Measurements from ENCODE around the gene PRMT1. TPM values are rescaled to one million over a fixed set of nuclear protein-coding genes. Genes with fewer than 3 reads are reported as not detected.

The PRMT1 gene
- total and polyA plus RNA-seq, 2 of the 13 experiments (the other 11 are each of a cell fraction or from before 2014, with no cell fraction given) = 324 to 374 TPM

- 0 out of 2 replicates have a peak, but pooled peaks have one; percentile 0 for TF ChIP-seq USF2 (IDR thresholded peaks at IDR 0.05; ENCODE audit: low read depth, low read length)
- peak; percentile 11; the same call in 1 of the 2 replicates for TF ChIP-seq USF2 (CRISPR knock-in tag; IDR thresholded peaks at IDR 0.05; ENCODE audit: borderline replicate concordance)
- TF ChIP-seq, protein P1, sequence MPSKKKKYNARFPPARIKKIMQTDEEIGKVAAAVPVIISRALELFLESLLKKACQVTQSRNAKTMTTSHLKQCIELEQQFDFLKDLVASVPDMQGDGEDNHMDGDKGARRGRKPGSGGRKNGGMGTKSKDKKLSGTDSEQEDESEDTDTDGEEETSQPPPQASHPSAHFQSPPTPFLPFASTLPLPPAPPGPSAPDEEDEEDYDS (CRISPR knock-in tag; IDR thresholded peaks at IDR 0.05) = peak; percentile 98
- TF ChIP-seq E2F1 (CRISPR knock-in tag; IDR thresholded peaks at IDR 0.05) = peak; percentile 75; the same call in 1 of the 2 replicates
- TF ChIP-seq CHD2 (IDR thresholded peaks at IDR 0.05; ENCODE audit: low read depth, low read length) = peak; percentile 67
- peak; percentile 95 for TF ChIP-seq CREB1 (IDR thresholded peaks at IDR 0.05)
- peak; percentile 98 for TF ChIP-seq CREB1 (CRISPR knock-in tag; IDR thresholded peaks at IDR 0.05)
- TF ChIP-seq ZNF232 (CRISPR knock-in tag; IDR thresholded peaks at IDR 0.05; ENCODE audit: borderline replicate concordance) = no peak
- peak; percentile 97 for TF ChIP-seq SP2 (CRISPR knock-in tag; IDR thresholded peaks at IDR 0.05)
- TF ChIP-seq XRCC5 (optimal IDR thresholded peaks at IDR 0.05; ENCODE audit: low read length) = peak; percentile 18
- peak; percentile 69 for TF ChIP-seq HNRNPLL (IDR thresholded peaks at IDR 0.05; ENCODE audit: low read depth, low read length, poor library complexity, severe bottlenecking)
- no peak for TF ChIP-seq MAFF (IDR thresholded peaks at IDR 0.05; ENCODE audit: low read depth, low read length)
- TF ChIP-seq NFYC (CRISPR knock-in tag; IDR thresholded peaks at IDR 0.05) = peak; percentile 86
- TF ChIP-seq ATF1 (CRISPR knock-in tag; IDR thresholded peaks at IDR 0.05) = peak; percentile 95
- no peak for TF ChIP-seq TCF7 (IDR thresholded peaks at IDR 0.05; ENCODE audit: low read depth)
- no peak for TF ChIP-seq HMGA1 (CRISPR knock-in tag; conservative IDR thresholded peaks at IDR 0.05)
- no peak for TF ChIP-seq ZNF724P (CRISPR knock-in tag; IDR thresholded peaks at IDR 0.05; ENCODE audit: borderline replicate concordance)
- TF ChIP-seq GABPB1 (CRISPR knock-in tag; IDR thresholded peaks at IDR 0.05) = peak; percentile 4; the same call in 1 of the 2 replicates
- peak; percentile 62; the same call in 1 of the 2 replicates for TF ChIP-seq RFX5 (IDR thresholded peaks at IDR 0.05; ENCODE audit: low read depth, low read length)
- TF ChIP-seq MEIS1 (CRISPR knock-in tag; IDR thresholded peaks at IDR 0.05; ENCODE audit: borderline replicate concordance) = 0 out of 2 replicates have a peak, but pooled peaks have one; percentile 51
- TF ChIP-seq SP1 (IDR thresholded peaks at IDR 0.05) = peak; percentile 6
- TF ChIP-seq SP1 (CRISPR knock-in tag; IDR thresholded peaks at IDR 0.05) = peak; percentile 65
- TF ChIP-seq, protein P2, sequence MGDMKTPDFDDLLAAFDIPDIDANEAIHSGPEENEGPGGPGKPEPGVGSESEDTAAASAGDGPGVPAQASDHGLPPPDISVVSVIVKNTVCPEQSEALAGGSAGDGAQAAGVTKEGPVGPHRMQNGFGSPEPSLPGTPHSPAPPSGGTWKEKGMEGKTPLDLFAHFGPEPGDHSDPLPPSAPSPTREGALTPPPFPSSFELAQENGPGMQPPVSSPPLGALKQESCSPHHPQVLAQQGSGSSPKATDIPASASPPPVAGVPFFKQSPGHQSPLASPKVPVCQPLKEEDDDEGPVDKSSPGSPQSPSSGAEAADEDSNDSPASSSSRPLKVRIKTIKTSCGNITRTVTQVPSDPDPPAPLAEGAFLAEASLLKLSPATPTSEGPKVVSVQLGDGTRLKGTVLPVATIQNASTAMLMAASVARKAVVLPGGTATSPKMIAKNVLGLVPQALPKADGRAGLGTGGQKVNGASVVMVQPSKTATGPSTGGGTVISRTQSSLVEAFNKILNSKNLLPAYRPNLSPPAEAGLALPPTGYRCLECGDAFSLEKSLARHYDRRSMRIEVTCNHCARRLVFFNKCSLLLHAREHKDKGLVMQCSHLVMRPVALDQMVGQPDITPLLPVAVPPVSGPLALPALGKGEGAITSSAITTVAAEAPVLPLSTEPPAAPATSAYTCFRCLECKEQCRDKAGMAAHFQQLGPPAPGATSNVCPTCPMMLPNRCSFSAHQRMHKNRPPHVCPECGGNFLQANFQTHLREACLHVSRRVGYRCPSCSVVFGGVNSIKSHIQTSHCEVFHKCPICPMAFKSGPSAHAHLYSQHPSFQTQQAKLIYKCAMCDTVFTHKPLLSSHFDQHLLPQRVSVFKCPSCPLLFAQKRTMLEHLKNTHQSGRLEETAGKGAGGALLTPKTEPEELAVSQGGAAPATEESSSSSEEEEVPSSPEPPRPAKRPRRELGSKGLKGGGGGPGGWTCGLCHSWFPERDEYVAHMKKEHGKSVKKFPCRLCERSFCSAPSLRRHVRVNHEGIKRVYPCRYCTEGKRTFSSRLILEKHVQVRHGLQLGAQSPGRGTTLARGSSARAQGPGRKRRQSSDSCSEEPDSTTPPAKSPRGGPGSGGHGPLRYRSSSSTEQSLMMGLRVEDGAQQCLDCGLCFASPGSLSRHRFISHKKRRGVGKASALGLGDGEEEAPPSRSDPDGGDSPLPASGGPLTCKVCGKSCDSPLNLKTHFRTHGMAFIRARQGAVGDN (CRISPR knock-in tag; IDR thresholded peaks at IDR 0.05) = no peak
- TF ChIP-seq DR1 (CRISPR knock-in tag; IDR thresholded peaks at IDR 0.05) = peak; percentile 99
These were observed 264 bp upstream of the PRMT1 start (continued) for GRCh38 chr19:49676784-49677230.

All from HepG2 (cell line).